SK-N-DZ (cell line): ENCODE results near the gene JAG1.

Experiments
- DNase-seq: peaks from one replicate; pipeline ENCODE4 v3.0.0-alpha.2; 2015; ENCODE audit warnings: low spot score

Gene JAG1

GRCh38 chr20:10653599-10654249, 20.1 kb downstream of the JAG1 start:
- no peak for DNase-seq

GRCh38 chr20:10652660-10653261, 21.0 kb downstream of the JAG1 start:
- DNase-seq: no peak

- no peak for DNase-seq
Observed at GRCh38 chr20:10652185-10652584, 21.6 kb downstream of the JAG1 start.

GRCh38 chr20:10651227-10651990, 22.4 kb downstream of the JAG1 start:
- no peak for DNase-seq

GRCh38 chr20:10649797-10650160, 24.0 kb downstream of the JAG1 start:
- DNase-seq: no peak

- DNase-seq: no peak
Observed at GRCh38 chr20:10649080-10649796, 24.6 kb downstream of the JAG1 start.

GRCh38 chr20:10648651-10649050, 25.1 kb downstream of the JAG1 start:
- DNase-seq: no peak

GRCh38 chr20:10647909-10648308, 25.9 kb downstream of the JAG1 start:
- DNase-seq: no peak

GRCh38 chr20:10647471-10647870, 26.3 kb downstream of the JAG1 start:
- peak; percentile 46 for DNase-seq

- no peak for DNase-seq
Observed at GRCh38 chr20:10646886-10647420, 26.8 kb downstream of the JAG1 start.

GRCh38 chr20:10646006-10646405, 27.8 kb downstream of the JAG1 start:
- no peak for DNase-seq

- DNase-seq: no peak
Observed at GRCh38 chr20:10645205-10645570, 28.6 kb downstream of the JAG1 start.

GRCh38 chr20:10644458-10645204, 29.2 kb downstream of the JAG1 start:
- DNase-seq: peak; percentile 89

GRCh38 chr20:10643560-10643873, 30.3 kb downstream of the JAG1 start:
- no peak for DNase-seq

- DNase-seq: no peak
Observed at GRCh38 chr20:10642856-10643559, 30.8 kb downstream of the JAG1 start.

GRCh38 chr20:10641893-10642292, 31.9 kb downstream of the JAG1 start:
- no peak for DNase-seq

- no peak for DNase-seq
Observed at GRCh38 chr20:10641467-10641866, 32.3 kb downstream of the JAG1 start.

- no peak for DNase-seq
Observed at GRCh38 chr20:10640897-10641296, 32.9 kb downstream of the JAG1 start.

GRCh38 chr20:10639737-10640556, 33.9 kb downstream of the JAG1 start:
- no peak for DNase-seq
